ENCODE measurements around the gene DYRK1A. TPM values are rescaled to one million over a fixed set of nuclear protein-coding genes. Genes with fewer than 3 reads are reported as not detected.

The DYRK1A gene
- total RNA-seq, 4 donors from 2014 or later, result 81.8 to 108 (median 87.4) TPM

- Histone ChIP-seq H3K36me3 (no peaks in the 10 kb centered on the region), H3K4me1 (peaks cover 13 to 25% (median 14%) of the 10 kb centered on the region in 4 donors), H3K27ac (replicated peaks in 1 of 4) (no peak overlapping the region), H3K9me3 (no peaks in the 10 kb centered on the region), H3K4me3 (no peak overlapping the region), H3K27me3 (no peaks in the 10 kb centered on the region)
- DNase-seq (ENCODE audit: extremely low spot score), result peak; percentile 89
- WGBS, result 75% methylated on average over 15 of the region's 15 CpGs
- no peak for TF ChIP-seq POLR2A (IDR thresholded peaks at IDR 0.05; ENCODE audit: low read depth)
- TF ChIP-seq POLR2AphosphoS5 (IDR thresholded peaks at IDR 0.05), result no peak
- TF ChIP-seq, protein P1, sequence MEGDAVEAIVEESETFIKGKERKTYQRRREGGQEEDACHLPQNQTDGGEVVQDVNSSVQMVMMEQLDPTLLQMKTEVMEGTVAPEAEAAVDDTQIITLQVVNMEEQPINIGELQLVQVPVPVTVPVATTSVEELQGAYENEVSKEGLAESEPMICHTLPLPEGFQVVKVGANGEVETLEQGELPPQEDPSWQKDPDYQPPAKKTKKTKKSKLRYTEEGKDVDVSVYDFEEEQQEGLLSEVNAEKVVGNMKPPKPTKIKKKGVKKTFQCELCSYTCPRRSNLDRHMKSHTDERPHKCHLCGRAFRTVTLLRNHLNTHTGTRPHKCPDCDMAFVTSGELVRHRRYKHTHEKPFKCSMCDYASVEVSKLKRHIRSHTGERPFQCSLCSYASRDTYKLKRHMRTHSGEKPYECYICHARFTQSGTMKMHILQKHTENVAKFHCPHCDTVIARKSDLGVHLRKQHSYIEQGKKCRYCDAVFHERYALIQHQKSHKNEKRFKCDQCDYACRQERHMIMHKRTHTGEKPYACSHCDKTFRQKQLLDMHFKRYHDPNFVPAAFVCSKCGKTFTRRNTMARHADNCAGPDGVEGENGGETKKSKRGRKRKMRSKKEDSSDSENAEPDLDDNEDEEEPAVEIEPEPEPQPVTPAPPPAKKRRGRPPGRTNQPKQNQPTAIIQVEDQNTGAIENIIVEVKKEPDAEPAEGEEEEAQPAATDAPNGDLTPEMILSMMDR (IDR thresholded peaks at IDR 0.05), result no peak
- TF ChIP-seq EP300 (IDR thresholded peaks at IDR 0.05), result no peak
- intact Hi-C loops (cut with DNase I), result no loop called here
Measured at GRCh38 chr21:37555672-37556261, 189.2 kb downstream of the DYRK1A start.

- no peak overlapping the region for H3K27ac ChIP-seq (replicated peaks in 1 of 4)
- TF ChIP-seq POLR2A (IDR thresholded peaks at IDR 0.05; ENCODE audit: low read depth), result no peak
- no peak for TF ChIP-seq EP300 (IDR thresholded peaks at IDR 0.05)
- no peak for TF ChIP-seq POLR2AphosphoS5 (IDR thresholded peaks at IDR 0.05)
- TF ChIP-seq, protein P1 (IDR thresholded peaks at IDR 0.05), result no peak
- no peaks in the 10 kb centered on the region for H3K27me3 ChIP-seq
- no peak overlapping the region for H3K4me3 ChIP-seq
- no peaks in the 10 kb centered on the region for H3K9me3 ChIP-seq
- peak; percentile 74 for DNase-seq (ENCODE audit: extremely low spot score)
- intact Hi-C loops (cut with DNase I), result no loop called here
- peaks cover 0 to 10% (median 0%) of the 10 kb centered on the region in 4 donors for H3K4me1 ChIP-seq
- H3K36me3 ChIP-seq, result no peaks in the 10 kb centered on the region
- 73% methylated on average over 8 of the region's 8 CpGs for WGBS
Measured at GRCh38 chr21:37557261-37557950, 190.8 kb downstream of the DYRK1A start.

DNA sequence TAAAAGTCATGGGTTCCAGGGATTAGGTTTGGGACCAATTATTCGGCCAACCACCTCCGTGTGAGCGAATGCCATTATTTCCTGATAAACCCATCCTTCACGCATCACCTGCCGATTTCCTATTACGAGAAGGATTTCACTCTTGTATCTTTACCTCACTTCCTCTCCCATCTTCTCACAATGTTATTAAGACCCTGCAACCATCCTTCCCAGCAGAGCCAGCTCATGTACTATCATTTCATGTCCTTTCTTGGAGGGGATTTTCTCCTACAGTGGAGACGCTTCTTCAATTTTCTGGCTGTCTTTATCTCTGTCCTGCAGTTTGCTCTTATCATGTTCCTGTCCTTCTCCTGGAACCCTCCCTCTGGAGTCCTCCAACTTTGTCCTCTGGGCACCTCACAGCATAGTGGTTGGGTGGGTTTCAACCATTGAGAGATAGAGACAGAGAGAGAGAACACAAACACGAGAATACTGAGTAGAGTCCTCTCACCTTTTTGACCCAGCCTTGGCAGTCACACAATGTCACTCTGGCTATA lies 192.2 kb downstream of the DYRK1A start:
- no peaks in the 10 kb centered on the region for H3K27me3 ChIP-seq
- H3K4me3 ChIP-seq, result no peak overlapping the region
- no peak overlapping the region for H3K27ac ChIP-seq (replicated peaks in 1 of 4)
- peak; percentile 55 for DNase-seq (ENCODE audit: extremely low spot score)
- H3K36me3 ChIP-seq, result no peaks in the 10 kb centered on the region
- WGBS, result 91% methylated on average over 8 of the region's 8 CpGs
- peaks cover 6 to 12% (median 8%) of the 10 kb centered on the region in 4 donors for H3K4me1 ChIP-seq
- H3K9me3 ChIP-seq, result no peaks in the 10 kb centered on the region
- no peak for TF ChIP-seq POLR2A (IDR thresholded peaks at IDR 0.05; ENCODE audit: low read depth)
- no peak for TF ChIP-seq POLR2AphosphoS5 (IDR thresholded peaks at IDR 0.05)
- TF ChIP-seq EP300 (IDR thresholded peaks at IDR 0.05), result no peak
- TF ChIP-seq, protein P1 (IDR thresholded peaks at IDR 0.05), result no peak
- intact Hi-C loops (cut with DNase I), result no loop called here

- Histone ChIP-seq H3K27me3 (no peaks in the 10 kb centered on the region), H3K4me3 (no peak overlapping the region), H3K9me3 (no peaks in the 10 kb centered on the region), H3K36me3 (no peaks in the 10 kb centered on the region), H3K27ac (replicated peaks in 1 of 4) (no peak overlapping the region), H3K4me1 (peaks cover 12 to 22% (median 19%) of the 10 kb centered on the region in 4 donors)
- intact Hi-C loops (cut with DNase I), result loop anchor here (5.0 kb wide), 1 partner anchor 293 kb away; the partner anchor contains the start of gene VPS26C
- 90% methylated on average over 3 of the region's 5 CpGs for WGBS
- DNase-seq (ENCODE audit: extremely low spot score), result peak; percentile 57
- TF ChIP-seq POLR2AphosphoS5 (IDR thresholded peaks at IDR 0.05), result no peak
- TF ChIP-seq POLR2A (IDR thresholded peaks at IDR 0.05; ENCODE audit: low read depth), result no peak
- TF ChIP-seq, protein P1 (IDR thresholded peaks at IDR 0.05), result no peak
- no peak for TF ChIP-seq EP300 (IDR thresholded peaks at IDR 0.05)
Measured at GRCh38 chr21:37560385-37560784, 193.8 kb downstream of the DYRK1A start.

Measured in esophagus muscularis mucosa (tissue), 4 donors.